HEK293T (cell line): ENCODE data around the gene RCAN3.
"Not testable (repeated sequence)": the region's sequence is repeated elsewhere in the genome, so short reads cannot be mapped to it uniquely, and the experiment has no call there.

Source experiments
- CTCF ChIA-PET: fragments of 350-600 bp; formaldehyde crosslinking; extraction: SDS; loops from one replicate; lab custom pipeline; 2021; ENCODE audit warnings: antibody characterized with exemption, inconsistent platforms; lab: Yijun Ruan, JAX
- POLR2A ChIA-PET: fragments of 350-600 bp; formaldehyde crosslinking; extraction: SDS; loops from one replicate; lab custom pipeline; 2020; ENCODE audit warnings: antibody characterized with exemption, inconsistent platforms; lab: Yijun Ruan, JAX
- DNase-seq: peaks from one replicate; pipeline ENCODE4 v3.0.0; 2012; ENCODE audit warnings: mixed read lengths; ENCODE audit errors: extremely low spot score
- ARNT ChIP-seq: fragments of 450-650 bp; IDR thresholded peaks from 2 replicates; pipeline ENCODE4 v1.6.1; 2017; ENCODE audit warnings: mild to moderate bottlenecking
- BHLHE40 ChIP-seq: fragments of 450-650 bp; IDR thresholded peaks from 2 replicates; pipeline ENCODE4 v1.6.1; 2016; ENCODE audit warnings: mild to moderate bottlenecking, moderate library complexity, borderline replicate concordance
- CTBP1 ChIP-seq: fragments of 450-650 bp; IDR thresholded peaks from 2 replicates; pipeline ENCODE4 v1.6.1; 2016; ENCODE audit warnings: borderline replicate concordance
- ELF4 ChIP-seq: fragments of 450-650 bp; IDR thresholded peaks from 2 replicates; pipeline ENCODE4 v1.6.1; 2017; ENCODE audit warnings: antibody characterized with exemption
- FOXA1 ChIP-seq: fragments of 450-650 bp; IDR thresholded peaks from 2 replicates; pipeline ENCODE4 v1.6.1; 2016; ENCODE audit warnings: mild to moderate bottlenecking
- FOXK2 ChIP-seq: fragments of 450-650 bp; IDR thresholded peaks from 2 replicates; pipeline ENCODE4 v1.6.1; 2016; ENCODE audit warnings: mild to moderate bottlenecking
- FOXM1 ChIP-seq: fragments of 450-650 bp; IDR thresholded peaks from 2 replicates; pipeline ENCODE4 v1.6.1; 2017; ENCODE audit warnings: mild to moderate bottlenecking, borderline replicate concordance
- HDGF ChIP-seq: fragments of 450-650 bp; IDR thresholded peaks from 2 replicates; pipeline ENCODE4 v1.6.1; 2017; ENCODE audit warnings: antibody characterized with exemption, borderline replicate concordance
- L3MBTL2 ChIP-seq: fragments of 450-650 bp; conservative IDR thresholded peaks from 2 replicates; pipeline ENCODE4 v1.6.1; 2016; ENCODE audit warnings: mild to moderate bottlenecking
- LEF1 ChIP-seq: fragments of 450-650 bp; IDR thresholded peaks from 2 replicates; pipeline ENCODE4 v1.6.1; 2017; ENCODE audit warnings: mild to moderate bottlenecking, borderline replicate concordance
- NFRKB ChIP-seq: fragments of 450-650 bp; IDR thresholded peaks from 2 replicates; pipeline ENCODE4 v1.6.1; 2016; ENCODE audit warnings: mild to moderate bottlenecking, moderate library complexity
- PKNOX1 ChIP-seq: fragments of 450-650 bp; IDR thresholded peaks from 2 replicates; pipeline ENCODE4 v1.6.1; 2016
- SP1 ChIP-seq: fragments of 450-650 bp; IDR thresholded peaks from 2 replicates; pipeline ENCODE4 v1.6.1; 2017
- SUZ12 ChIP-seq: fragments of 450-650 bp; IDR thresholded peaks from 2 replicates; pipeline ENCODE4 v1.6.1; 2016; ENCODE audit warnings: mild to moderate bottlenecking
- TARDBP ChIP-seq: fragments of 450-650 bp; IDR thresholded peaks from 2 replicates; pipeline ENCODE4 v1.6.1; 2016
- ZNF384 ChIP-seq: fragments of 450-650 bp; IDR thresholded peaks from 2 replicates; pipeline ENCODE4 v1.6.1; 2016

The RCAN3 gene

GRCh38 chr1:24481843-24482610 is 20.6 kb upstream of the RCAN3 start:
- POLR2A ChIA-PET = interaction anchor here (1.2 to 1.3 kb wide), 2 partner anchors 19 to 20 kb away, joined by 3 to 4 read pairs; partner anchors contain the start of gene RCAN3
- CTCF ChIA-PET = no interaction called here
- TF ChIP-seq TARDBP (no peak), L3MBTL2 (no peak), ELF4 (no peak), NFRKB (no peak), FOXM1 (no peak), LEF1 (no peak), CTBP1 (no peak), PKNOX1 (no peak), FOXK2 (no peak), SP1 (no peak), FOXA1 (no peak), ZNF384 (no peak), ARNT (no peak), BHLHE40 (no peak), HDGF (no peak)
- no peak for DNase-seq

GRCh38 chr1:24483441-24483840 is 19.2 kb upstream of the RCAN3 start:
- ChIA-PET CTCF (no interaction called here), POLR2A (no interaction called here)
- TF ChIP-seq SUZ12 (no peak), ARNT (no peak), ZNF384 (no peak), SP1 (no peak), TARDBP (no peak), FOXA1 (no peak), NFRKB (no peak), PKNOX1 (no peak), FOXM1 (no peak), FOXK2 (no peak), LEF1 (no peak), CTBP1 (no peak), ELF4 (no peak), HDGF (no peak), L3MBTL2 (no peak), BHLHE40 (no peak)
- no peak for DNase-seq

- CTCF ChIA-PET = no interaction called here
- POLR2A ChIA-PET = interaction anchor here (0.9 kb wide), 1 partner anchor 18 kb away, joined by 5 read pairs; the partner anchor contains the start of gene RCAN3
- TF ChIP-seq PKNOX1 (no peak), CTBP1 (no peak), ZNF384 (no peak), LEF1 (no peak), ELF4 (no peak), TARDBP (no peak), FOXM1 (no peak), FOXK2 (no peak), BHLHE40 (no peak), NFRKB (no peak), SUZ12 (no peak), FOXA1 (no peak)
- DNase-seq = no peak
These were observed 18.4 kb upstream of the RCAN3 start for GRCh38 chr1:24484199-24484598.

- CTCF ChIA-PET = no interaction called here
- POLR2A ChIA-PET = interaction anchor here (1.8 kb wide), 1 partner anchor 16 kb away, joined by 8 read pairs; the partner anchor contains the start of gene RCAN3
- TF ChIP-seq L3MBTL2 (no peak), ELF4 (no peak)
- no peak for DNase-seq
These were observed 16.1 kb upstream of the RCAN3 start for GRCh38 chr1:24486331-24487065.

- ChIA-PET CTCF (no interaction called here), POLR2A (interaction anchor here (1.8 kb wide), 1 partner anchor 15 kb away, joined by 8 read pairs; the partner anchor contains the start of gene RCAN3)
- no peak for DNase-seq
- no peak for TF ChIP-seq NFRKB
- TF ChIP-seq HDGF = no peak
- no peak for TF ChIP-seq ARNT
- TF ChIP-seq ELF4 = no peak
- TF ChIP-seq SP1 = no peak
- TF ChIP-seq SUZ12 = no peak
- TF ChIP-seq FOXK2 = no peak
- no peak for TF ChIP-seq PKNOX1
- TF ChIP-seq TARDBP = no peak
- TF ChIP-seq LEF1 = no peak
- no peak for TF ChIP-seq FOXA1
These were observed 15.2 kb upstream of the RCAN3 start for GRCh38 chr1:24487455-24487854.

- DNase-seq, POLR2A ChIA-PET, CTCF ChIA-PET: not testable (repeated sequence)
These were observed 14.5 kb upstream of the RCAN3 start for GRCh38 chr1:24488159-24488558.
